Ectodermal cell (in vitro differentiated cells): Measurements from ENCODE around the gene GLT1D1.

Source experiments
- H3K27ac ChIP-seq: 2 replicates; pipeline ENCODE4 v1.7.0; 2013; ENCODE audit warnings: mild to moderate bottlenecking, low read depth, low read length; ENCODE audit not compliant: insufficient read depth, poor library complexity, severe bottlenecking
- H3K27me3 ChIP-seq: 2 replicates; pipeline ENCODE4 v1.7.0; 2013; ENCODE audit warnings: mild to moderate bottlenecking, low read length; ENCODE audit not compliant: insufficient read depth, control insufficient read depth, poor library complexity, severe bottlenecking
- H3K36me3 ChIP-seq: one replicate; pipeline ENCODE4 v1.7.0; 2013; ENCODE audit warnings: low read length; ENCODE audit not compliant: control insufficient read depth, insufficient read depth
- H3K4me1 ChIP-seq: one replicate; pipeline ENCODE4 v1.7.0; 2013; ENCODE audit warnings: low read length; ENCODE audit not compliant: control insufficient read depth, insufficient read depth
- H3K4me3 ChIP-seq: 2 replicates; pipeline ENCODE4 v1.7.0; 2013; ENCODE audit warnings: low read depth, low read length, control low read depth; ENCODE audit not compliant: insufficient read depth
- H3K9me3 ChIP-seq: 2 replicates; pipeline ENCODE4 v1.7.0; 2013; ENCODE audit warnings: mild to moderate bottlenecking, low read length, moderate library complexity; ENCODE audit not compliant: control insufficient read depth
- WGBS, 2 experiments: methylation state at CpG; one replicate each; pipeline ENCODE4 v1.1.7; 2013; ENCODE audit warnings: missing lambda C conversion rate in 2 of 2; 5-methylcytosine and 5-hydroxymethylcytosine counted together

The GLT1D1 gene

GRCh38 chr12:128813883-128814282 is 39.4 kb upstream of the GLT1D1 start:
- peaks cover 13% of the 10 kb centered on the region for H3K4me1 ChIP-seq
- H3K27me3 ChIP-seq: no peaks in the 10 kb centered on the region
- WGBS, 2 experiments: 76% methylated on average over 10 of the region's 10 CpGs
- no peaks in the 10 kb centered on the region for H3K9me3 ChIP-seq
- peaks cover 9% of the 10 kb centered on the region for H3K36me3 ChIP-seq
- no peak overlapping the region for H3K27ac ChIP-seq
- H3K4me3 ChIP-seq: no peak overlapping the region

GRCh38 chr12:128814411-128815261 is 38.6 kb upstream of the GLT1D1 start:
- H3K4me1 ChIP-seq: peaks cover 15% of the 10 kb centered on the region
- no peak overlapping the region for H3K4me3 ChIP-seq
- H3K9me3 ChIP-seq: no peaks in the 10 kb centered on the region
- H3K36me3 ChIP-seq: peaks cover 9% of the 10 kb centered on the region
- WGBS, 2 experiments: 94% methylated on average over 25 of the region's 25 CpGs
- no peaks in the 10 kb centered on the region for H3K27me3 ChIP-seq
- H3K27ac ChIP-seq: no peak overlapping the region

- Histone ChIP-seq H3K9me3 (no peaks in the 10 kb centered on the region), H3K27ac (no peak overlapping the region), H3K4me1 (peaks cover 21% of the 10 kb centered on the region), H3K27me3 (no peaks in the 10 kb centered on the region), H3K36me3 (peaks cover 9% of the 10 kb centered on the region), H3K4me3 (no peak overlapping the region)
- WGBS, 2 experiments: 96 to 98% methylated on average over 7 of the region's 7 CpGs
Observed at GRCh38 chr12:128815779-128816642, 37.3 kb upstream of the GLT1D1 start.

- Histone ChIP-seq H3K27me3 (no peaks in the 10 kb centered on the region), H3K9me3 (no peaks in the 10 kb centered on the region), H3K4me1 (peaks cover 20% of the 10 kb centered on the region), H3K4me3 (no peak overlapping the region), H3K36me3 (peaks cover 9% of the 10 kb centered on the region), H3K27ac (no peak overlapping the region)
- WGBS, 2 experiments: 90 to 93% methylated on average over 4 of the region's 4 CpGs
Observed at GRCh38 chr12:128816643-128816920, 36.7 kb upstream of the GLT1D1 start.

- no peak overlapping the region for H3K4me3 ChIP-seq
- no peaks in the 10 kb centered on the region for H3K27me3 ChIP-seq
- peaks cover 19% of the 10 kb centered on the region for H3K4me1 ChIP-seq
- WGBS, 2 experiments: 77 to 81% methylated on average over 8 of the region's 8 CpGs
- peaks cover 9% of the 10 kb centered on the region for H3K36me3 ChIP-seq
- no peaks in the 10 kb centered on the region for H3K9me3 ChIP-seq
- H3K27ac ChIP-seq: no peak overlapping the region
Observed at GRCh38 chr12:128817111-128818015, 35.9 kb upstream of the GLT1D1 start.

- 89 to 91% methylated on average over 13 of the region's 13 CpGs for WGBS, 2 experiments
- Histone ChIP-seq H3K36me3 (peaks cover 9% of the 10 kb centered on the region), H3K27me3 (no peaks in the 10 kb centered on the region), H3K27ac (no peak overlapping the region), H3K9me3 (no peaks in the 10 kb centered on the region), H3K4me3 (no peak overlapping the region), H3K4me1 (peaks cover 19% of the 10 kb centered on the region)
Observed at GRCh38 chr12:128818065-128819022, 34.9 kb upstream of the GLT1D1 start.

GRCh38 chr12:128819293-128820144 is 33.8 kb upstream of the GLT1D1 start:
- Histone ChIP-seq H3K9me3 (no peaks in the 10 kb centered on the region), H3K27me3 (no peaks in the 10 kb centered on the region), H3K4me3 (no peak overlapping the region), H3K36me3 (peaks cover 4% of the 10 kb centered on the region), H3K27ac (peak overlapping the region; percentile 16), H3K4me1 (peaks cover 19% of the 10 kb centered on the region)
- WGBS, 2 experiments: 72 to 73% methylated on average over 16 of the region's 16 CpGs

GRCh38 chr12:128820253-128820652 is 33.0 kb upstream of the GLT1D1 start:
- Histone ChIP-seq H3K4me1 (peaks cover 22% of the 10 kb centered on the region), H3K36me3 (no peaks in the 10 kb centered on the region), H3K9me3 (no peaks in the 10 kb centered on the region), H3K27ac (no peak overlapping the region), H3K4me3 (no peak overlapping the region), H3K27me3 (no peaks in the 10 kb centered on the region)
- 90 to 95% methylated on average over 6 of the region's 6 CpGs for WGBS, 2 experiments
